Heart left ventricle (tissue), 13 donors: ENCODE measurements around the gene NFASC.

Source experiments
- CTCF ChIP-seq, 12 donors: fragments of 200-600 bp; sonication (generic) in 4 of 12; IDR thresholded peaks; one replicate each; pipeline versions ENCODE4 v1.5.0 to v1.8.0; 2018 to 2022; ENCODE audit warnings: antibody characterized with exemption in 12 of 12, mild to moderate bottlenecking in 5 of 12
- POLR2A ChIP-seq, 2 donors: fragments of 450-650 bp; IDR thresholded peaks; one replicate each; pipeline ENCODE4 v1.6.1; 2017; ENCODE audit warnings: antibody characterized with exemption in 2 of 2, mild to moderate bottlenecking in 2 of 2, moderate library complexity in 2 of 2
- donor health status: ischemic (EF 13 %, LVEDD 7.1; RV severe dilation, severe dysfunction).
- donor health status: DM: no; HTN: yes; CAD: no.
- donor health status: DM: no; HTN: no; CAD: no.
- donor health status: ischemic (EF 25% LVEDD 6.9; RV normal size, moderate dysfunction).
- donor health status: ischemic (EF 25% LVEDD 5.7; RV mildly dilated, moderate dysfunction).
- donor health status: ischemic (EF 35%, LVEDD 5.7; RV mildly dilated, moderate dysfunction).
- donor health status: nonischemic (EF 11% LVEDD 7.7; RV severe dilation, severe dysfunction).
- donor health status: DM: yes; HTN: yes; CAD: no.
- donor health status: PGD.
- donor health status: ischemic (EF 29% LVEDD 5.4; RV normal size, mild dysfunction).
- donor health status: nonischemic (EF 23%, LVEDD 6.1; RV moderate dilation, normal function).

DNA sequence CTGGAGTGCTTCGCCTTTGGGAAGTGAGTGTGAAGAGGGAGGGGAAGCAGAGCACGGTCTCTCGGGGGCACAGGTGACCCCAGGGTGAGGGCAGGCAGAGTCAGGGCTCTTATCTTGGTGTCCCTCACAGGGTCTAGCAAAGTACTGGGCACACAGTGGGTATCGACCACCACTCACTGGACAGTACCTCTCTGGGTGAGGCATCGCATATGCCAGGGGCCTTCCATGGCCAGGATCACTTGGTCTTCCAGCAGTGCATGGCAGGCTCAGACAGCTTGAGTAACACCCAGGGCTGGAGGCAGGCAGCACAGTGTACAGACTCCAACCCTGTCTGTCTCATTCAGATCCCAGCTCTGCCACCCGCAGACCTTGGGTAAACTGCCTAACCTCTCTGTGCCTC is 189.0 kb downstream of the NFASC start:
- TF ChIP-seq CTCF (IDR thresholded peaks at IDR 0.05) = no peak
- TF ChIP-seq POLR2A (IDR thresholded peaks at IDR 0.05) = no peak
